GM19351 (cell line): ENCODE measurements around the gene COX7C.
"Not testable (repeated sequence)": the region's sequence is repeated elsewhere in the genome, so short reads cannot be mapped to it uniquely, and the experiment has no call there.

Experiments
- ATAC-seq: cut with Tn5 transposase; IDR thresholded peaks from one replicate; pipeline ENCODE4 v1.9.1; 2021; ENCODE audit warnings: mild to moderate bottlenecking, moderate library complexity; ENCODE audit not compliant: unreplicated experiment

COX7C gene

GRCh38 chr5:86660771-86661170 is 43.0 kb downstream of the COX7C start:
- not testable (repeated sequence) for ATAC-seq

- ATAC-seq, result no peak
These were observed 46.4 kb downstream of the COX7C start for GRCh38 chr5:86664173-86664572.

- ATAC-seq, result no peak
These were observed 48.4 kb downstream of the COX7C start for GRCh38 chr5:86665984-86666760.

GRCh38 chr5:86666981-86667380 is 49.2 kb downstream of the COX7C start:
- no peak for ATAC-seq
